Parathyroid adenoma (tissue), 2 donors: ENCODE data around the gene TNRC18.
"Not testable (repeated sequence)": the region's sequence is repeated elsewhere in the genome, so short reads cannot be mapped to it uniquely, and the experiment has no call there.

Experiments used
- H2AFZ ChIP-seq: fragments of 300-600 bp; sonication (generic); one replicate; pipeline ENCODE4 v1.7.0; 2017; ENCODE audit warnings: antibody characterized with exemption, mild to moderate bottlenecking
- H3K27ac ChIP-seq: fragments of 300-600 bp; sonication (generic); one replicate; pipeline ENCODE4 v1.7.0; 2017
- H3K27me3 ChIP-seq: fragments of 300-600 bp; sonication (generic); one replicate; pipeline ENCODE4 v1.7.0; 2017; ENCODE audit warnings: low read length; ENCODE audit not compliant: control insufficient read depth, insufficient read depth
- H3K36me3 ChIP-seq: fragments of 300-600 bp; sonication (generic); one replicate; pipeline ENCODE4 v1.7.0; 2017; ENCODE audit warnings: low read length; ENCODE audit not compliant: control insufficient read depth, insufficient read depth
- H3K4me1 ChIP-seq: fragments of 300-600 bp; sonication (generic); one replicate; pipeline ENCODE4 v1.7.0; 2017; ENCODE audit warnings: control low read depth
- H3K4me2 ChIP-seq: fragments of 300-600 bp; sonication (generic); one replicate; pipeline ENCODE4 v1.7.0; 2017; ENCODE audit warnings: low read length
- H3K4me3 ChIP-seq: fragments of 300-600 bp; sonication (generic); one replicate; pipeline ENCODE4 v1.7.0; 2017; ENCODE audit warnings: low read depth, low read length
- H3K79me2 ChIP-seq: fragments of 300-600 bp; sonication (generic); one replicate; pipeline ENCODE4 v1.7.0; 2017; ENCODE audit warnings: control low read depth
- H3K9ac ChIP-seq: fragments of 300-600 bp; sonication (generic); one replicate; pipeline ENCODE4 v1.7.0; 2017; ENCODE audit warnings: mild to moderate bottlenecking
- H3K9me3 ChIP-seq: fragments of 300-600 bp; sonication (generic); one replicate; pipeline ENCODE4 v1.7.0; 2017; ENCODE audit warnings: low read length; ENCODE audit not compliant: control insufficient read depth
- TF ChIP-seq, protein P1 (sequence below): fragments of 300-600 bp; sonication (generic); IDR thresholded peaks from one replicate; pipeline ENCODE4 v1.7.0; 2017; ENCODE audit warnings: antibody characterized with exemption, mild to moderate bottlenecking
- donor health status: primary hyperparathyroidism.

The TNRC18 gene

DNA sequence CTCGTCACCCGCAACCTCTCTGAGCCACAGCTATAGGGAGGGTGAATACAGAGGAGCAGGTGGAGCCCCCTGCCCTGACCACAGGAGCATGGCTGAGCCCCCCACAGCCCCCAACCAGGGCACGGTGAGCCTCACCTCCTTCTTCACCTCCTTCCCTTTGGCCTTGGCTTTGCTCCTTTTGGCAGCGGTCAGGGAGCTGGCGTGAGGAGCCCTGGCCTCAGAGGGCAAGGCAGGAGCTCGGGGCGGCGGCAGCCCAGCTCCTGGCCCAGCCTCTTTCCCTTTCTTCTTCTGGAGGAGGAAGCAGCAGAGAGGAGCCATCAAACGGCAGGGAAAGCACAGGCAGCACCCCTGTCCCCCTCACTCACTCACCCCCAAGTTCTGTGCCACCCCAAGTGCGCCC is 98.7 kb downstream of the TNRC18 start:
- Histone ChIP-seq H3K27ac (no peak overlapping the region), H3K27me3 (no peaks in the 10 kb centered on the region), H3K4me3 (no peak overlapping the region), H3K4me1 (peaks cover 2% of the 10 kb centered on the region), H3K9me3 (no peaks in the 10 kb centered on the region), H2AFZ (no peak overlapping the region), H3K4me2 (no peak overlapping the region), H3K9ac (no peak overlapping the region), H3K79me2 (peaks cover 3% of the 10 kb centered on the region), H3K36me3 (no peaks in the 10 kb centered on the region)
- TF ChIP-seq, protein P1, sequence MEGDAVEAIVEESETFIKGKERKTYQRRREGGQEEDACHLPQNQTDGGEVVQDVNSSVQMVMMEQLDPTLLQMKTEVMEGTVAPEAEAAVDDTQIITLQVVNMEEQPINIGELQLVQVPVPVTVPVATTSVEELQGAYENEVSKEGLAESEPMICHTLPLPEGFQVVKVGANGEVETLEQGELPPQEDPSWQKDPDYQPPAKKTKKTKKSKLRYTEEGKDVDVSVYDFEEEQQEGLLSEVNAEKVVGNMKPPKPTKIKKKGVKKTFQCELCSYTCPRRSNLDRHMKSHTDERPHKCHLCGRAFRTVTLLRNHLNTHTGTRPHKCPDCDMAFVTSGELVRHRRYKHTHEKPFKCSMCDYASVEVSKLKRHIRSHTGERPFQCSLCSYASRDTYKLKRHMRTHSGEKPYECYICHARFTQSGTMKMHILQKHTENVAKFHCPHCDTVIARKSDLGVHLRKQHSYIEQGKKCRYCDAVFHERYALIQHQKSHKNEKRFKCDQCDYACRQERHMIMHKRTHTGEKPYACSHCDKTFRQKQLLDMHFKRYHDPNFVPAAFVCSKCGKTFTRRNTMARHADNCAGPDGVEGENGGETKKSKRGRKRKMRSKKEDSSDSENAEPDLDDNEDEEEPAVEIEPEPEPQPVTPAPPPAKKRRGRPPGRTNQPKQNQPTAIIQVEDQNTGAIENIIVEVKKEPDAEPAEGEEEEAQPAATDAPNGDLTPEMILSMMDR = no peak

DNA sequence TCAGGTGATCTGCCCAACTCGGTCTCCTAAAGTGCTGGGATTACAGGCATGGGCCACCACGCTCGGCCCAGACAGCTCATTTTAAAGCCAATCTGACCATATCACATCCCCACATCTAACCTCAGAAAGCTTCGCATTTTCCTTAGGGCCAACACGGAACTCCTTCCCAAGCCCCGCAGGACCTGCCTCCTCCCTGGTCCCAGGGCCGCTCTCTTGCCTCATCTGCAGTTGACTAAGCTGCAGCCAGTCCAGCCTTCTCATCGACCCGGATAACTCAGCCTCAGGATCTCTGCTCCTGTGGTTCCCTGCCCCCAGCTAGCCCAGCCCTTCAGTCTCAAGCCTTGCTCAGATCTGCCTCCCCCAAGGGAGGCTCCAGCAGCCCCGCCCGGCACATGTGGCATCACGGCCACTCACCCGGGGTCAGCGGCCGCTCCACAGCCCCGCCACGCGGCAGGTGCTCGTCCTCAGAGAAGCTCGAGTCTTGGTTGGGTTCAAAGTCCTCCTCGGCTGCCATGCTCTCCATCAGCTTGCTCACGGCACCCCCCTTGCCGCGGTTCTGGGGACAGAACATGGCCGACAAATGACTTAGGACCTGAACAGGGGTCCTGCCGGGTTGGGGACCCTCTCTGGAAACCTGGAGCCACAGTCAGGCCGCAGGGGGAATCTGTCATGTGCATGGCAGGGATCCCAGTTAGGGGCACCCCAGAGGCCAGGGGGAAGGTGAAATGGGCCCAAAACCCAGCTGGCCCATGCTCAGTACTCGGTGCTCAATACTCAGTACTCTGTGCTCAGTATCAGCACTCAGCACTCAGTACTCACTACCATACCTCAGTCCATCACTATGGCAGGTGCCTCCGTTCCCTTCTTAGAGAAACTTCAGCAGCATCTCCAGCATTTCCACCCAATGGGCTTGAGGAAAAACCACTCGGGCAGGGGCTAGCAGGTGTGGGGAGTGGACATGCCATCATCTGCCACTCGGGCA is 99.5 kb downstream of the TNRC18 start:
- H3K27me3 ChIP-seq, H2AFZ ChIP-seq, H3K9me3 ChIP-seq, H3K79me2 ChIP-seq, H3K4me3 ChIP-seq, H3K36me3 ChIP-seq, H3K4me1 ChIP-seq, H3K27ac ChIP-seq, H3K4me2 ChIP-seq, H3K9ac ChIP-seq: not testable (repeated sequence)

DNA sequence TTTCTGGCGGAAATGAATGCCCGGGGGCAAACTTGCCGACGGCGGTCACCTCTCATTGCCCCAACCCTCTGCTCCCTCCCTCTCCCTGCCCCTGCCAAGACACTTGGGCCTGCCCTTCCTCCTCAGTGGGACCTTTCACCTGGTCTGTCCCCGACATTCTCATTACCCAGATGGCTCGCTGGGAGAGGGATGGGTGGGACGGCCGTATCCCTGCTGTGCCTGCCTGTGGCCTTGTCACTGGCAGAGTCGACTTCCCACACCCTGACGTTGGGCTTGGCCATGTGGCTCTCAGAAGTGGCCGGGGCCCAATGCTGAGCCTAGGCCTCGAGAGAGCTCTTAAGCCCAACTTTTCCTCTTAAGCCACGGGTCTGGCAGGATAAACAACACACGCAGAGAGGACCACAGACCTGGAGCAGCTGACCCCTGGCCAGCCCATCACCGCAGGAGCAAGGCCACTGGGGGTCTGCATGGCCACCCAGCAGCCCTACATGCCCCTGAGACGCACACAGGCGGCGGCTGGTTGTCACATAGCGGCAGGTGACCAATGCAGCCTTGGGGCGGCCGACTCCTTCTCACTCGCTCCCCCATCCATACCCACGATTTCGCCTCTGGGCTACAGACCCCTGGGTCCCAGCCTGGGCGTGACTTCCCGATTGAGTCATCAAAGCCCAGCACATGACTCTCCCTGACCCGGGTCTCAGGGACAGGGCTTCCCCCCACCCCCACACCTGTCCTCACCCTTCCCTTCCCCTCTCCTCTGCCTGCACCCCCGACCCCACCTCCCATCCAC is 100.8 kb downstream of the TNRC18 start:
- H3K4me3 ChIP-seq = no peak overlapping the region
- H2AFZ ChIP-seq = no peak overlapping the region
- H3K4me1 ChIP-seq = no peaks in the 10 kb centered on the region
- H3K27me3 ChIP-seq = no peaks in the 10 kb centered on the region
- H3K9me3 ChIP-seq = no peaks in the 10 kb centered on the region
- H3K36me3 ChIP-seq = no peaks in the 10 kb centered on the region
- TF ChIP-seq, protein P1 = no peak
- no peak overlapping the region for H3K4me2 ChIP-seq
- H3K79me2 ChIP-seq = peaks cover 3% of the 10 kb centered on the region
- no peak overlapping the region for H3K9ac ChIP-seq
- H3K27ac ChIP-seq = no peak overlapping the region

DNA sequence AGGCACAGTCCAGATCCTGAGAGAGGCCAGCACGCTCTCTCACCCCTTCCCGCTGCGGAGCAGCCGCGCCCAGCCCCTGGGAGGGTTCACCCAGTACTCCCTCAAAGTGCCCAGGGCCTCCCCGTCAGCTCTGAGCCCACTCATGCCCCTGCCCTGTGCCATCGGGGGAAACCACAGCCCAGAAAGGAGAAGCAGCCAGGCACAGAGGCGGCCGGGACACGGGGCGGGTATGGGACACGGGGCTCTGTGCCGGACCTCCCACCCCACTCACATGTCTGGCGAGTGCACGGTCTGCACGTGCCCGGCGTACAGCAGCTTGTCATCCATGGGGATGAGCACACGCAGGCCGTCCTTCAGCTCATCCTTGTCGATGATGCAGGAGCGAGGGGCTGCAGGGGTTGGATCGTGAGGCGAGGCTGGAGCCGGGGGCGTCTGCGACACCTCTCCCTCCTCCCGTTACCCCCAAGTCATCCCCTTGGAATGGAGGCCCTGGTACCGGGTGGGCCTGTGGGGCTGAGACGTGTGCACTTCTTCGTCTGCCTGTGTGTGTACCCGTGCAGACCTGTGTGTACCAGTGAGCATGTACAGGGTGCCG is 102.7 kb downstream of the TNRC18 start:
- Histone ChIP-seq H3K79me2 (peaks cover 3% of the 10 kb centered on the region), H3K27ac (no peak overlapping the region), H3K27me3 (no peaks in the 10 kb centered on the region), H3K4me1 (no peaks in the 10 kb centered on the region), H3K4me3 (no peak overlapping the region), H3K4me2 (no peak overlapping the region), H3K9me3 (no peaks in the 10 kb centered on the region), H3K36me3 (no peaks in the 10 kb centered on the region), H3K9ac (no peak overlapping the region), H2AFZ (no peak overlapping the region)
- TF ChIP-seq, protein P1 = no peak

DNA sequence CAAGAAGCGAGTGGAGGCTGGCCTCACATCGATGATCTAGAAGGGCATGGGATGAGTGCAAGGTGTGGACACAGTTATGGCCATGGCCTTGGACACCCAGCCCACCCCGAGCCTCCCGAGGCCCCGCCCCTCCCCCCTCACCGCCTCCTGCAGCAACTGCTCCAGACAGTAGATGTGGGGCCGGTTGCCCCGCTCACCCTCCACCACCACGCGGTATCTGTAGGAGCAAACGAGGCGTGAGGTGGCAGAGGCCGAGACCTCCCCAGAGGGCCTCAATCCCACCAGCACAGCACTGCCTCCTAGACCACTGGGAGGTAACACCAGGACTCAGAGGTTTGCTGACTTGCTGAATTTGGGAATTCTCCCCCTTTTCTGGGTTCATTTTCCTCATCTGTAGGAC is 103.2 kb downstream of the TNRC18 start:
- no peaks in the 10 kb centered on the region for H3K9me3 ChIP-seq
- H3K4me2 ChIP-seq = no peak overlapping the region
- no peak overlapping the region for H3K4me3 ChIP-seq
- no peak overlapping the region for H3K9ac ChIP-seq
- peaks cover 3% of the 10 kb centered on the region for H3K79me2 ChIP-seq
- H3K36me3 ChIP-seq = no peaks in the 10 kb centered on the region
- TF ChIP-seq, protein P1 = no peak
- H3K27me3 ChIP-seq = no peaks in the 10 kb centered on the region
- no peaks in the 10 kb centered on the region for H3K4me1 ChIP-seq
- H2AFZ ChIP-seq = no peak overlapping the region
- no peak overlapping the region for H3K27ac ChIP-seq

DNA sequence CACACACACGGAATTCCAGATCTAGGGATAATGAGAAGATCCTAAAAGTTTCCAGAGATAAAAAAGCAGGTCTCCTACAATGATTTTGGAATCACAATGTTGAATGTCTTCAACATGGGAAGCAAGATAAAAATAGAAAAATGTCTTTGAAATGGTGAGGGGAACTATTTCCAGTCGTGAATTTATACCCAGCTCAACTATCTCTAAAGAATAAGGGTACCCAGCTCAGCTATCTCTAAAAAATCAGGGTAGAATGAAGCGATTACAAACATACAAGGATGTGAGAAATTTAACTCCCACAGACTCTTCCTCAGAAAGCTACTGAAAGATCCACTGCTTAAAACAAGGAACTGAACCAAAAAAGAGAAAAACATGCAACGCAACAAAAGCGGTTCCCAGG is 105.0 kb downstream of the TNRC18 start:
- not testable (repeated sequence) for H3K4me1 ChIP-seq, H3K4me2 ChIP-seq, H3K36me3 ChIP-seq, H3K27ac ChIP-seq, H2AFZ ChIP-seq, H3K9me3 ChIP-seq, H3K9ac ChIP-seq, H3K4me3 ChIP-seq, H3K79me2 ChIP-seq, H3K27me3 ChIP-seq
